IPS-NIHi7 (cell line): ENCODE data around the gene ELOB.
A peak's percentile ranks its signal among the peaks of the same experiment; 100 is the strongest.

Experiments
- DNase-seq: peaks from one replicate; pipeline ENCODE4 v3.0.0; 2012; ENCODE audit warnings: mixed read lengths; ENCODE audit errors: extremely low spot score

Gene ELOB

GRCh38 chr16:2777231-2777902 is at the start of gene ELOB:
Gene ELOB (minus strand): TSS chr16:2777280. CDS start chr16:2777239, 41 bp downstream.
- DNase-seq: peak; percentile 96

GRCh38 chr16:2825906-2826305 is 48.8 kb upstream of the ELOB start:
- no peak for DNase-seq

- DNase-seq: no peak
These were observed 48.1 kb upstream of the ELOB start for GRCh38 chr16:2825049-2825742.

GRCh38 chr16:2824626-2825025 is 47.5 kb upstream of the ELOB start:
- no peak for DNase-seq

GRCh38 chr16:2822496-2822895 is 45.4 kb upstream of the ELOB start:
- DNase-seq: no peak

GRCh38 chr16:2822158-2822495 is 45.0 kb upstream of the ELOB start:
- no peak for DNase-seq

GRCh38 chr16:2821487-2822157 is 44.5 kb upstream of the ELOB start:
- no peak for DNase-seq

- no peak for DNase-seq
These were observed 43.9 kb upstream of the ELOB start for GRCh38 chr16:2820836-2821486.

GRCh38 chr16:2819939-2820835 is 43.1 kb upstream of the ELOB start:
- no peak for DNase-seq

GRCh38 chr16:2819179-2819938 is 42.3 kb upstream of the ELOB start:
- no peak for DNase-seq

- DNase-seq: no peak
These were observed 41.3 kb upstream of the ELOB start for GRCh38 chr16:2818272-2818876.

GRCh38 chr16:2817340-2818271 is 40.5 kb upstream of the ELOB start:
- no peak for DNase-seq

- peak; percentile 70 for DNase-seq
These were observed 39.8 kb upstream of the ELOB start, which contains the start of gene PRSS21 for GRCh38 chr16:2816751-2817339. Gene PRSS21 (plus strand): TSS chr16:2817237. CDS start chr16:2817269, 32 bp downstream.

GRCh38 chr16:2815299-2815771 is 38.3 kb upstream of the ELOB start:
- no peak for DNase-seq

- no peak for DNase-seq
These were observed 37.6 kb upstream of the ELOB start for GRCh38 chr16:2814551-2815298.

GRCh38 chr16:2813771-2814221 is 36.7 kb upstream of the ELOB start:
- DNase-seq: no peak

GRCh38 chr16:2811703-2812471 is 34.8 kb upstream of the ELOB start:
- DNase-seq: no peak
